ENCODE measurements around the gene MYO5A.
"Not testable (repeated sequence)": the region's sequence is repeated elsewhere in the genome, so short reads cannot be mapped to it uniquely, and the experiment has no call there.

MYO5A gene

GRCh38 chr15:52459701-52460100, 69.0 kb downstream of the MYO5A start:
- DNase-seq, result not testable (repeated sequence)

GRCh38 chr15:52459265-52459664, 69.4 kb downstream of the MYO5A start:
- not testable (repeated sequence) for DNase-seq

- no peak for DNase-seq
These were observed 80.4 kb downstream of the MYO5A start for GRCh38 chr15:52448011-52448890.

GRCh38 chr15:52445954-52446353, 82.7 kb downstream of the MYO5A start:
- no peak for DNase-seq

- no peak for DNase-seq
These were observed 83.1 kb downstream of the MYO5A start for GRCh38 chr15:52445553-52445952.

- not testable (repeated sequence) for DNase-seq
These were observed 85.5 kb downstream of the MYO5A start for GRCh38 chr15:52443205-52443604.

- DNase-seq, result no peak
These were observed 86.8 kb downstream of the MYO5A start for GRCh38 chr15:52441841-52442240.

- DNase-seq, result no peak
These were observed 87.7 kb downstream of the MYO5A start for GRCh38 chr15:52440946-52441345.

- DNase-seq, result no peak
These were observed 88.3 kb downstream of the MYO5A start for GRCh38 chr15:52440414-52440813.

GRCh38 chr15:52439470-52439869, 89.2 kb downstream of the MYO5A start:
- no peak for DNase-seq

GRCh38 chr15:52439042-52439441, 89.6 kb downstream of the MYO5A start:
- DNase-seq, result not testable (repeated sequence)

GRCh38 chr15:52438047-52438446, 90.6 kb downstream of the MYO5A start:
- DNase-seq, result no peak

- no peak for DNase-seq
These were observed 91.0 kb downstream of the MYO5A start for GRCh38 chr15:52437646-52438045.

GRCh38 chr15:52436981-52437380, 91.7 kb downstream of the MYO5A start:
- no peak for DNase-seq

- DNase-seq, result no peak
These were observed 93.8 kb downstream of the MYO5A start for GRCh38 chr15:52434885-52435284.

- DNase-seq, result no peak
These were observed 100.4 kb downstream of the MYO5A start for GRCh38 chr15:52428297-52428696.

- no peak for DNase-seq
These were observed 100.9 kb downstream of the MYO5A start for GRCh38 chr15:52427804-52428203.

GRCh38 chr15:52424856-52425431, 103.7 kb downstream of the MYO5A start:
- DNase-seq, result no peak

GRCh38 chr15:52423852-52424251, 104.8 kb downstream of the MYO5A start:
- no peak for DNase-seq

- DNase-seq, result no peak
These were observed 106.7 kb downstream of the MYO5A start for GRCh38 chr15:52422001-52422400.

- no peak for DNase-seq
These were observed 107.7 kb downstream of the MYO5A start for GRCh38 chr15:52421029-52421428.

GRCh38 chr15:52419494-52419893, 109.2 kb downstream of the MYO5A start:
- no peak for DNase-seq

GRCh38 chr15:52417957-52418356, 110.7 kb downstream of the MYO5A start:
- no peak for DNase-seq

GRCh38 chr15:52417521-52417920, 111.2 kb downstream of the MYO5A start:
- no peak for DNase-seq

All from midbrain (tissue), 1 donor.